Colonic mucosa (tissue), 4 donors: ENCODE data around the gene ELANE. TPM values are rescaled to one million over a fixed set of nuclear protein-coding genes. Genes with fewer than 3 reads are reported as not detected.

Experiments used
- DNase-seq: peaks from one replicate; pipeline ENCODE4 v3.0.0-alpha.2; 2020
- H3K27ac ChIP-seq: fragments of 200-600 bp; one replicate; pipeline ENCODE4 v1.8.0; 2021
- H3K27me3 ChIP-seq: fragments of 200-600 bp; one replicate; pipeline ENCODE4 v1.8.0; 2021
- H3K36me3 ChIP-seq: fragments of 200-600 bp; one replicate; pipeline ENCODE4 v1.8.0; 2021
- H3K4me1 ChIP-seq: fragments of 200-600 bp; one replicate; pipeline ENCODE4 v1.8.0; 2021; ENCODE audit warnings: mild to moderate bottlenecking
- H3K4me3 ChIP-seq: fragments of 200-600 bp; one replicate; pipeline ENCODE4 v1.8.0; 2021
- H3K9ac ChIP-seq, 2 donors: one replicate each; pipeline ENCODE4 v1.7.0; 2013; ENCODE audit warnings: control low read depth in 2 of 2, low read depth in 2 of 2, low read length in 2 of 2
- H3K9me3 ChIP-seq: fragments of 200-600 bp; one replicate; pipeline ENCODE4 v1.8.0; 2021
- intact Hi-C: fragments of 100-400 bp; cut with DNase I; formaldehyde crosslinking; loops from one replicate; pipeline ENCODE4 v1.14.1; 2022
- total RNA-seq, 2 donors: library from RNA; stranded (reverse); fragmentation: NEBNext Ultra II Directional in 1 of 2; extraction: Animal tissue kit (Norgen Biotek cat#: 25700) in 1 of 2; gene quantifications; one replicate each; pipeline ENCODE4 v1.2.1, GENCODE V29; 2021
- TF ChIP-seq, protein P1 (sequence below): fragments of 200-600 bp; IDR thresholded peaks from one replicate; pipeline ENCODE4 v1.8.0; 2022; ENCODE audit warnings: antibody characterized with exemption, mild to moderate bottlenecking
- donor health status: healthy.
- donor health status: DM: no; HTN: no; CAD: no.
- donor health status: DM: no; HTN: no; CAD: no.

Gene ELANE
- total RNA-seq, 2 donors from 2014 or later: not detected

DNA sequence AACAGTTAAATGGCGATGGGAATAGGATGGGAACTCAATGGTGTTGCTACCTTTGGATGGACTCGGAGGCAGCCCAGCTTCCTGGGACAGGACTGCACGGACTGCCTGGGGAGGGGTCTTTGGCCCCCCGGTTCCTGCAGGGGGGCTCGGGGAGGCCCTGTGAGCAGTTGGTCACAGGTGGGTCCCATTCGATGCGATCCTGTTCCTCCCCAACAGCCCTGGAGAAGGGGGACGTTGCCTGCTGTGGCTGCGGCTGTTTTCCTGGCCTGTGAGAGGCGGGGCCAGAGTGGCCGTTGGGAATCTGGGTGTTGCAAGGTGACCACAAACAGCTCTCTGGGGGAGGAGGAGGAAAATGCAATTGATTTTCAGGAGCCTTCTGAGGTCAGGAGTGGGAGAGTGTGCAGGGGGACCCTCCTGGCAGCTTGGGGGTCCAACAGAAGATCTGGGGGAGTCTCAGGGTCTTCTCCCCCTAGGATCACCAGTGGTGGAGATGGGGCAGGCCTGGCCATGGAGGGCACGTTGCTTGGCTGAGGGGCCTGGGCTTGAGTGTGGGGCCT lies 28.5 kb upstream of the ELANE start:
- TF ChIP-seq, protein P1, sequence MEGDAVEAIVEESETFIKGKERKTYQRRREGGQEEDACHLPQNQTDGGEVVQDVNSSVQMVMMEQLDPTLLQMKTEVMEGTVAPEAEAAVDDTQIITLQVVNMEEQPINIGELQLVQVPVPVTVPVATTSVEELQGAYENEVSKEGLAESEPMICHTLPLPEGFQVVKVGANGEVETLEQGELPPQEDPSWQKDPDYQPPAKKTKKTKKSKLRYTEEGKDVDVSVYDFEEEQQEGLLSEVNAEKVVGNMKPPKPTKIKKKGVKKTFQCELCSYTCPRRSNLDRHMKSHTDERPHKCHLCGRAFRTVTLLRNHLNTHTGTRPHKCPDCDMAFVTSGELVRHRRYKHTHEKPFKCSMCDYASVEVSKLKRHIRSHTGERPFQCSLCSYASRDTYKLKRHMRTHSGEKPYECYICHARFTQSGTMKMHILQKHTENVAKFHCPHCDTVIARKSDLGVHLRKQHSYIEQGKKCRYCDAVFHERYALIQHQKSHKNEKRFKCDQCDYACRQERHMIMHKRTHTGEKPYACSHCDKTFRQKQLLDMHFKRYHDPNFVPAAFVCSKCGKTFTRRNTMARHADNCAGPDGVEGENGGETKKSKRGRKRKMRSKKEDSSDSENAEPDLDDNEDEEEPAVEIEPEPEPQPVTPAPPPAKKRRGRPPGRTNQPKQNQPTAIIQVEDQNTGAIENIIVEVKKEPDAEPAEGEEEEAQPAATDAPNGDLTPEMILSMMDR: no peak
- Histone ChIP-seq H3K4me1 (no peaks in the 10 kb centered on the region), H3K9me3 (no peaks in the 10 kb centered on the region), H3K36me3 (no peaks in the 10 kb centered on the region), H3K27ac (no peak overlapping the region), H3K9ac (no peak overlapping the region), H3K4me3 (no peak overlapping the region), H3K27me3 (peaks cover 24% of the 10 kb centered on the region)
- intact Hi-C loops: no loop called here
- DNase-seq: no peak

DNA sequence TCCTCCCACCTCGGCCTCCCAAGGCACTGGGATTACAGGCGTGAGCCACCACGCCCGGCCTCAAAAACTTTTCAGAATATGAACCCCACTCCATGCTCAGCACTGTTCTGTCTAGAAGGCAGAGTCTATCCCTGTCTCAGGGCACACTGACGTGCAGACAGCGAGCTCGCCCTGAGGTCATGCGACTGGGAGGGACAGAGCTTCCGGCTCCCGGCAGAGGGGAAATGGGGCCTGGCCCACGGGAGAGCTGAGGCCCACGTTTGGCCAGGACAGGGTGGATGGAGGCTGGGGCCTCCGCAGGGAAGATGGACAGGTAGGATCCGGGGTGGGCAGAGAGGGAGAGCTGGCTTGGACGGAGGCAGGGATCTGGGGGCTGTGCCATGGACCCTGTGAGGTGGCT lies 27.2 kb upstream of the ELANE start:
- TF ChIP-seq, protein P1: no peak
- no peak for DNase-seq
- Histone ChIP-seq H3K36me3 (no peaks in the 10 kb centered on the region), H3K27me3 (peaks cover 24% of the 10 kb centered on the region), H3K27ac (no peak overlapping the region), H3K9me3 (no peaks in the 10 kb centered on the region), H3K4me3 (no peak overlapping the region), H3K4me1 (no peaks in the 10 kb centered on the region), H3K9ac (no peak overlapping the region)
- intact Hi-C loops: no loop called here

DNA sequence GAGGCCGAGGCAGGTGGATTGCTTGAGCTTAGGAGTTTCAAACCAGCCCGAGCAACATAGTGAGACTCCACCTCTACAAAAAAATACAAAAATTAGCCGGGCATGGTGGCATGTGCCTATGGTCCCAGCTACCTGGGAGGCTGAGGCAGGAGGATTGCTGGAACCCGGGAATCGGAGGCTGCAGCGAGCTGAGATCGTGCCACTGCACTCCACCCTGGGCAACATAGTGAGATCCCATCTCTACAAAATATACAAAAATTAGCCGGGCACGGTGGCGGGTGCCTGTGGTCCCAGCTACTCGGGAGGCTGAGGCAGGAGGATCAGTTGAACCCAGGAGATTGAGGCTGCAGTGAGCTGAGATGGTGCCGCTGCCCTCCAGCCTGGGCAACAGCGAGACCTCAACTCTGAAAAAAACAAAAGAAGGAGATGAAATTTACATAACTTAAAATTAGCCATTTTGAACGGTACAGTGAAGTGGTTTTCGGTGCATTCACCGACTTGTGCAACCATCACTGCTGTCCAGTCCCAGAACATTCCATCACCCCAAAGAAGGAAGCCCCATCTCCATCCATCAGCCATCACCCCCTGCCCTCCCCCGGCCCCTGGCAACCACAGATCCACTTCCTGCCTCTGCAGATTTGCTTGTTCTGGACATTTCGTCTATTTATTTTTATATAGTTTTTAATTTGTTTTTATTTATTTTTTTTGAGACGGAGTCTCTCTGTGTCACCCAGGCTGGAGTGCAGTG lies 26.0 kb upstream of the ELANE start:
- no peak overlapping the region for H3K9ac ChIP-seq
- H3K36me3 ChIP-seq: no peaks in the 10 kb centered on the region
- TF ChIP-seq, protein P1: no peak
- no peaks in the 10 kb centered on the region for H3K9me3 ChIP-seq
- H3K27me3 ChIP-seq: peaks cover 32% of the 10 kb centered on the region
- H3K4me1 ChIP-seq: no peaks in the 10 kb centered on the region
- H3K4me3 ChIP-seq: no peak overlapping the region
- intact Hi-C loops: no loop called here
- no peak for DNase-seq
- no peak overlapping the region for H3K27ac ChIP-seq

DNA sequence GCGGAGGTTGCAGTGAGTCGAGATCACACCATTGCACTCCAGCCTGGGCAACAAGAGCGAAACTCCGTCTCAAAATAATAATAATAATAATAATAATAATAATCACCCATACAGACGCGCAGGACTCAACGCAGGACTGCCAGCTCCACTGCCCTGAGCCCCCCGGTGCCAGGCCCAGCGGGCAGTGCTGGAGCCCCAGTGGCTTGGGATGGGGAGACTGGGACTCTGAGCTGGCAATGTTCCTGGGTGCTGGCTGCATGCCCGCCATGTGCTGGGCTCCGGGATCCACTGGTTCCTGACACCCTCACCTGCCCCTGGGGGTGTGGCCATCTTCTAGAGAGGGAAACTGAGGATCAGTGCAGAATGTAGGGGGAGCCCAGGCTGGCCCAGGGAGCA lies 24.8 kb upstream of the ELANE start:
- Histone ChIP-seq H3K36me3 (no peaks in the 10 kb centered on the region), H3K4me3 (no peak overlapping the region), H3K4me1 (no peaks in the 10 kb centered on the region), H3K9me3 (no peaks in the 10 kb centered on the region), H3K9ac (no peak overlapping the region), H3K27me3 (peaks cover 26% of the 10 kb centered on the region), H3K27ac (no peak overlapping the region)
- intact Hi-C loops: no loop called here
- no peak for DNase-seq
- TF ChIP-seq, protein P1: no peak

DNA sequence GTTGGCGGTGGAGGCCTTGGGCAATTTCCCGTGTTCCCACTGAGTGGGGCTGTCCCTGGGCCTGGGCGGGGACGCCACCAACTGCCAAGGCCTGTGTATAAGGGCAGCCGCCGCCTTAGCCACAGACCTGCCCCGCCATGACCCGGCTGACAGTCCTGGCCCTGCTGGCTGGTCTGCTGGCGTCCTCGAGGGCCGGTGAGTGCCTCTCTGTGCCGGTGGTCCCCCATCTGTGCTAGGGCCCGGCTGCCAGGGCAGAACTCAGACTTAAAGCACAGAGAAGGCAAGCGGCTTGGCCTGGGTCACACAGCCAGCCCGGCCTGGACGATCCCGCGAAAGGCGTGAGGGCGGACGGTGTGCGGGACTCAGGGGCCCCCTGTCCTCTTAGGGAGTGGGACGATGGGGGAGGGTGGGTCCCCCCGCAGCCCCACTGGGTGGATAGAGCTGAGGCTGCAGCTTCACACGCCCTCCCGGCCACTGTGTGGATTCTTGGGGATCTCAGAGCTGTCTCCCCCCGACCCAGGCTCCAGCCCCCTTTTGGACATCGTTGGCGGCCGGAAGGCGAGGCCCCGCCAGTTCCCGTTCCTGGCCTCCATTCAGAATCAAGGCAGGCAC lies 24.3 kb upstream of the ELANE start, which contains the start of gene AZU1:
Gene AZU1 (plus strand): TSS at position 128 of the 612 bp plus-strand sequence. CDS start 10 bp downstream, at position 138.
- Histone ChIP-seq H3K9me3 (no peaks in the 10 kb centered on the region), H3K4me3 (no peak within 1 kb of the TSS), H3K36me3 (no peaks in the 10 kb centered on the region), H3K27me3 (peaks cover 21% of the 10 kb centered on the region), H3K27ac (no peak within 1 kb of the TSS), H3K4me1 (no peaks in the 10 kb centered on the region), H3K9ac (no peak within 1 kb of the TSS)
- intact Hi-C loops: no loop called here
- no peak for DNase-seq
- TF ChIP-seq, protein P1: no peak
